Panc1 (cell line): ENCODE measurements around the gene TAC4. TPM values are rescaled to one million over a fixed set of nuclear protein-coding genes. Genes with fewer than 3 reads are reported as not detected.
A peak's percentile ranks its signal among the peaks of the same experiment; 100 is the strongest.

Experiments used
- ATAC-seq: fragments of 200-7000 bp; cut with Tn5 transposase; 2 replicates; pipeline ENCODE4 v1.9.1; 2020; ENCODE audit warnings: mild to moderate bottlenecking, moderate library complexity
- BruUV-seq: library from RNA; stranded (reverse); fragments of 400-500 nt; replicated peaks from 2 replicates; lab custom pipeline; 2021; lab: Mats Ljungman, UMichigan
- CTCF ChIA-PET: fragments of 300-600 bp; sonication (Branson Sonifier 250); formaldehyde crosslinking; loops from one replicate; lab custom pipeline; 2022; ENCODE audit warnings: antibody characterized with exemption; lab: Charles Lee
- POLR2A ChIA-PET: fragments of 300-600 bp; sonication (Branson Sonifier 250); formaldehyde crosslinking; loops from one replicate; lab custom pipeline; 2022; ENCODE audit warnings: antibody characterized with exemption; lab: Charles Lee
- DNase-seq: peaks from one replicate; pipeline ENCODE4 v3.0.0-alpha.2; 2010; ENCODE audit warnings: low read depth, low spot score
- H3K27ac ChIP-seq: 2 replicates; pipeline ENCODE4 v1.5.1; 2011; ENCODE audit warnings: mild to moderate bottlenecking, low read length, inconsistent platforms
- H3K27me3 ChIP-seq: fragments of 200-500 bp; sonication (Bioruptor generic); 2 replicates; pipeline ENCODE4 v1.6.0; 2014; ENCODE audit warnings: low read length, inconsistent platforms; ENCODE audit not compliant: control insufficient read depth, insufficient read depth
- H3K36me3 ChIP-seq: fragments of 200-500 bp; sonication (Bioruptor generic); 2 replicates; pipeline ENCODE4 v1.5.1; 2014; ENCODE audit warnings: inconsistent platforms, mild to moderate bottlenecking, low read length, moderate library complexity; ENCODE audit not compliant: control insufficient read depth, insufficient read depth
- H3K4me1 ChIP-seq: 2 replicates; pipeline ENCODE4 v1.5.1; 2011; ENCODE audit warnings: inconsistent platforms, mild to moderate bottlenecking, low read length, moderate library complexity; ENCODE audit not compliant: control insufficient read depth, insufficient read depth
- H3K4me3 ChIP-seq, 2 experiments: 2 replicates each; pipeline ENCODE4 v1.5.1; 2011 to 2012; ENCODE audit warnings: low read depth in 2 of 2, low read length in 2 of 2, mild to moderate bottlenecking in 2 of 2, inconsistent platforms in 1 of 2, moderate library complexity in 1 of 2
- H3K9me3 ChIP-seq: fragments of 200-500 bp; sonication (Bioruptor generic); 2 replicates; pipeline ENCODE4 v1.5.1; 2014; ENCODE audit warnings: low read depth, mild to moderate bottlenecking, inconsistent platforms, low read length, moderate library complexity; ENCODE audit not compliant: control insufficient read depth, insufficient read depth
- CTCF ChIP-seq: fragments of 450-650 bp; IDR thresholded peaks from 2 replicates; pipeline ENCODE4 v1.5.1; 2017; ENCODE audit warnings: mild to moderate bottlenecking
- POLR2AphosphoS5 ChIP-seq: IDR thresholded peaks from 2 replicates; pipeline ENCODE4 v1.6.1; 2012; ENCODE audit warnings: mild to moderate bottlenecking, low read depth, low read length, moderate library complexity
- REST ChIP-seq, 2 experiments: IDR thresholded peaks; 2 replicates each; pipeline ENCODE4 v1.6.1; 2011 to 2012; ENCODE audit warnings: low read depth in 2 of 2, control low read depth in 1 of 2, low read length in 1 of 2, mild to moderate bottlenecking in 1 of 2, moderate library complexity in 1 of 2; ENCODE audit not compliant: insufficient read depth in 1 of 2
- SIN3A ChIP-seq: IDR thresholded peaks from 2 replicates; pipeline ENCODE4 v1.6.1; 2012; ENCODE audit warnings: low read depth, mild to moderate bottlenecking, low read length, moderate library complexity, borderline replicate concordance; ENCODE audit not compliant: insufficient read depth
- TCF7L2 ChIP-seq: IDR thresholded peaks from 2 replicates; pipeline ENCODE4 v1.6.1; 2011; ENCODE audit warnings: mild to moderate bottlenecking, low read depth, low read length, inconsistent platforms
- in situ Hi-C: cut with HindIII; loops from 2 replicates; pipeline ENCODE4 v1.10.0; 2016; ENCODE audit warnings: low sequenced_read_pairs, low pct_unique_long_range_greater_than_20kb
- intact Hi-C: fragments of 100-400 bp; cut with micrococcal nuclease; formaldehyde crosslinking; loops from one replicate; pipeline ENCODE4 v1.10.0; 2022; ENCODE audit not compliant: unreplicated experiment
- total RNA-seq: library from RNA; stranded (reverse); gene quantifications from one replicate; pipeline ENCODE4 v1.2.1, GENCODE V29; 2021; ENCODE audit not compliant: unreplicated experiment

TAC4 gene
- total RNA-seq, 1 experiment from 2014 or later = not detected

GRCh38 chr17:49834118-49834743, 13.6 kb downstream of the TAC4 start:
- no TSS peak for BruUV-seq
- TF ChIP-seq TCF7L2 = no peak
- TF ChIP-seq SIN3A = no peak
- TF ChIP-seq CTCF = no peak
- TF ChIP-seq POLR2AphosphoS5 = no peak
- TF ChIP-seq REST (IDR thresholded peaks at IDR 0.05; ENCODE audit: insufficient read depth in 1 of 2, low read depth in 2 of 2, low read length in 1 of 2) = no peak
- Histone ChIP-seq H3K27ac (no peak overlapping the region), H3K9me3 (no peaks in the 10 kb centered on the region), H3K4me1 (peaks cover 14% of the 10 kb centered on the region), H3K4me3 (no peak overlapping the region), H3K27me3 (no peaks in the 10 kb centered on the region), H3K36me3 (no peaks in the 10 kb centered on the region)
- in situ Hi-C loops (no loop called here), intact Hi-C loops (no loop called here)
- ATAC-seq (no peak), DNase-seq (no peak)
- ChIA-PET CTCF (no interaction called here), POLR2A (no interaction called here)

- Histone ChIP-seq H3K4me3 (no peak overlapping the region), H3K4me1 (peaks cover 14% of the 10 kb centered on the region), H3K36me3 (no peaks in the 10 kb centered on the region), H3K9me3 (no peaks in the 10 kb centered on the region), H3K27ac (no peak overlapping the region), H3K27me3 (no peaks in the 10 kb centered on the region)
- CTCF ChIA-PET = no interaction called here
- TF ChIP-seq SIN3A (no peak), CTCF (no peak), POLR2AphosphoS5 (no peak), REST (IDR thresholded peaks at IDR 0.05; ENCODE audit: insufficient read depth in 1 of 2, low read depth in 2 of 2, low read length in 1 of 2) (no peak), TCF7L2 (no peak)
- DNase-seq (no peak), ATAC-seq (no peak)
- in situ Hi-C loops (no loop called here), intact Hi-C loops (no loop called here)
- POLR2A ChIA-PET = no interaction called here
- TSS peak; percentile 22 for BruUV-seq
Observed at GRCh38 chr17:49832840-49833599, 14.8 kb downstream of the TAC4 start.
